GM19463 (cell line): ENCODE data around the gene CNPY1.
A peak's percentile ranks its signal among the peaks of the same experiment; 100 is the strongest.

ENCODE experiments used
- ATAC-seq: cut with Tn5 transposase; IDR thresholded peaks from one replicate; pipeline ENCODE4 v1.9.1; 2021; ENCODE audit warnings: mild to moderate bottlenecking, moderate library complexity; ENCODE audit not compliant: unreplicated experiment

Gene CNPY1

DNA sequence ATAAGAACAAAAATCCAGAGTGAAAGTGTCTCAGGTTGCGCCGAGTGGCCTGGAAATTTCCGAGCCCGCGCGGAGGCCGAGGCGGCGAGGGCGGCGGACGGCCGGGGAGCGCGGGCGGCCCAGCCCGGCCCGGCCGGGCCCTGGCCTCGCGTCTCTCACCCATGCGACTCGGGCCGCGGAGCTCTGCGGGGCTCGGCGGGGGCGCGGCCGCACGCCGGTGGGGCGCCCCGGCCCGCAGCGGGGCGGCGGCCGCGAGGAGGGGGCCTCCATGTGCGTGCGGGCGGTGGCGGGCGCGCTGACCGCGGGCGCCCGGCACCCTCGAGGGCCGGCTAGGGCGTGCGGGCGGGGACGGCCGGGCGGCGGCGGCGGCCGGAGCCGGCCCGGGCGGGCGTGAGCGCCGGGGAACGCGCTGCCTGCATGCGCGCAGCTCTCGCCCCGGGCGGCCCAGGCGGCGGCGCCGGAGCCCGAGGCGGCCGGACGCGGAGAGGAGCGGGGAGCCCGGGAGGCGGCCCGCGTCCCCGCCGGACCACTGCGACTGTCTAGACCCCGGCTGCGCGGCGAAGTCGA lies 88.7 kb downstream of the CNPY1 start:
- ATAC-seq, result peak; percentile 12

DNA sequence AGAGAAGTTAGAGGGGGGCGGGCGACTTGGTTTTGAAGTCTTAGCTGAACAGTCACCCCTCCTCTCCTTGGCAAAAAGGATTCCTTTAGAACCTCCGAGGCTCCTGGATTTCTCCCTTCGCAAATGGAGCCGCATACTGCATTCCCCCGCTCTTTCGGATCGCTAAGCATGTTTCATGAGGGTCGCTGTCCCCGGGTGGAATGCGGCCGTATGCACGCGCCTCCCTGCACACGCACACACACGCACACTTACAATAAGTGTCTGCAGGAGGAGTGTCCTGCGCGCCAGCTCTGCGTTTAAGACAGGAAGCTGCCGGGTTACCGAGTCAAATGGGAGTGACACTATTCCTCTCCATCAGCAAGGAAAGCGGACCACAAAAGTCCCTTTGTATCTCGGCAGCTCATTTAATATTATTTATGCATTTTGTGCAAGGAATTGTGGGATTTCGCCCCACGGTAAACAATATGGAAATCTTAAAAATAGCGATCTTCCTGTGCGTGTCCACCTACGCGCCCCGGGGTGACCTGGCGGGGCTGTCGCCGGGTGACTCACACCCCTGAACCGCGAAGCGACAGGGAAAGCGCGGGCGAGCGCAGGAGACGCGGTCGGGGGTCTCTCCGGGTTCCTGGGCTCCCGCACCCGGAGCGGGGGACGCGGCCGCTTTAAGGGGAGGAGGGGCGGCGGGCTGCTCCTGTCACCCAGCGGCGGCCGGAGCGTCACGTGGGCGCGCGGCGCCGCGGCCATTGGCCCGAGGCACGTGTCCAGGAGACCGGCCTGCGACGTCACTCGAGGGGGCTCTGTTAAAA lies 89.4 kb downstream of the CNPY1 start:
- ATAC-seq, result peak; percentile 67

DNA sequence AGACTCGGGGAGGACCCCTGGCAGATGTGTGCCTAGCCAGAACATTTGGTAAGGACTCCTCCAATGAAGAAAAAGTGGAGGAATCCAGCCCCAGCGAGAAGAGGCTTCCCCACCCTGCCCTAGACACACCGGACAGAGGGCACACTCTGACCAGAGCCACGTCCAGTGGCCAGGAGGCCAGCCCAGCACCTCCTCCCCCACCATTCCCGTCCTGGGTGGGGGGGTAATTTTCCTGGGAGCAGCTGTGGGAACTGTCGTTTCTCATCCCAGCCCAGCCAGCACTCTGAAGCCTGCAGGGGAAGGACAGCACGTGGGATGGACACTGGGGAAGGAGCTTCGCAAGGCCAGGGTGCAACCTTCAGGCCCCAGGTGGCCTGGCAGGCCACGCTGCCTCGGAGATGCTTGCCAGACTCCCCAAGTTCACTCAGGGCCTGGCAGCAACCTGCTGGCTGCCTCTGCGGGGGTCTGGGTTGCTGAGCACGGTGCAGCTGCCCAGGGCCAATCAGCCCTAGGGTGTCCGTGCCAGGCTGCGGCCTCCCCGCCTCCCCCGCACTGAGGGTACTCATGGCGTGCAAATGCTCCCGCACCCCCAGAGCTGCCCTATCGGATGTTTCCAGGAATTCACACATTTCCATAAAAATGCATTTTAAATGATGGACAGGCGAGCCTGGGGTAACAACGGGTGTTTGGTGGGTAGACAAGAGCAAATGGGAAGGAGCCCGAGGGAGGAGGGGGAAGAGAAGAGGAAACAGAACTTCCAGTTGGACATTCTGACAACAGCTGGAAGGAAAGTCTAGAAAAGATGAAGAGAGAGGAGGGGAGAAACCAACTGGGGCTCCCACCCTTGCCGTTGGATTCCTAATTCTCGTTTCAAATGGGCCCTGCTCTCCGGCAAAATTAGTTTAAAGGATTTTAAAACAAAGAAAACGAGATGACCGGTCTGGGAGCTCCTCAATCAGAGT lies 90.3 kb downstream of the CNPY1 start:
- no peak for ATAC-seq

DNA sequence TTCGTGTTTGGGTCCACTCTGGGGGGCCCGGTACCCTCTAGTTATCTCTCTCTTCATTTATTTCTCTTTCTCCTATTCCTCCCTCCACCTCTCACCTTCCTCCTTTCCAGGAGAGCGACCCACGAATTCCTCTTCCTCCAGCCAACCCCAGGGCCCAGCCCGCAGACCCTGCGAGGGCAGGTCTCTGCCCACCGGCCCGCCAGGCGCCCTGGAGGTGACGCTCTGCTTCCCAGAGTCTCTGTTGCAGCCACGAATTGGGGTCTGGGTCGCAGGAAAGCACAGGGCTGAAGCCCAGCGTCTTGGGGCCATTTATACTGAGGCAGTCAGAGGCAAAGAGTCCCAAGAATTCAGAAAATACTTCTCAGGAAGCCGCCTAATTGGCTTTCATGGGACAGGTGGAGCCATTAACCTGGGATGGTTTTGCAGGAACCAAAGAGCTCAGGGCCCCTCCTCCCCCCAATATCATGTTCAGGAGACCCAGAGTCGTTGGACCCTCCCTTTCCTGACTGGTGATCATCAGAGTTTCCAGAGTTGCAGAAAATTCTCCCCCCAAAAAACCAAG lies 91.1 kb downstream of the CNPY1 start:
- no peak for ATAC-seq

DNA sequence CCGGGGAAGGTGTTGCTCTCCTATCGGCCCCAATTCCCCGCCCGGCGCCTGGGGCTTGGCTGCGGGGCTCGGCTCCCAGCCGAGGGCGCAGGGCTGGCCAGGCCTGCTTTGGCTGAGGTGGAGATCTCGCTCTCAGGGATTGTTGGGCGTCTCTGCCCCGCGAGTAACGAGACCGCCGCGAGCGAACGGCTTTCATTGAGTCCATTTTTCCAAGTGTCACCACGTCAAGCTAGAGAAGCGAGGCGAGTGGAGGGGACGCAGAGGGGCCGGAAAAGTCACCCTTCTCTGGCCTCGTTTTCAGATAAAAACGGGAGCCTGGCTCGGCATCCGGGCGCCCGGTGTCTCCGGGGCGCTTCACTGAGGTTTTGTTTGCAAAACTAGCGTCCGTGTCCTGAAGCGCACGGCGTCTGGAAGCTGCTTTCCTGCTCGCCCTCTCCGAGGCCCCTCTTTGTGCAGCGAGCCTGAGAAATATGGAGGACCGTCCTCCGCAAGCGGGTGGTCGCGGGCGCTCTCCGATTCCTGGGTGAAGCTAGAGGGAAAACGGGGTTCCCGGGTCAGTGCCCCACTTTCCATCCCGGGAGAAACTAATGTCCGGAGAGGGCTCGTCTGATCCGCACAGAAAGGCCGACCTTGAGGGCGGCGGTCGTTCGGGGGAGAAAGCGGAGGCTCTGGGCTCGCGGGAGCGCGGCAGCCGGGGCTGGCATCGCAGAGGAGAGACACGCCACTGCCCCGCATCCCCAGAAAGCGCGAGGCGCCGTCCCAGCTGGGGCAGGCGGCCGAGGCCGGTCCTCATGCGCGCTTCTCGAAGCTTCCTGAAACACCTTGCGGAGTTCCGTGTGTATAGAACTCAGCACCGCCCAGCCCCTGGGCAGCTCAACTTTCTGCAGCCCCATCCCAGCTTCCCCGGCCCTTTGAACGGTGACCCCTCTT lies 91.9 kb downstream of the CNPY1 start:
- ATAC-seq, result no peak

DNA sequence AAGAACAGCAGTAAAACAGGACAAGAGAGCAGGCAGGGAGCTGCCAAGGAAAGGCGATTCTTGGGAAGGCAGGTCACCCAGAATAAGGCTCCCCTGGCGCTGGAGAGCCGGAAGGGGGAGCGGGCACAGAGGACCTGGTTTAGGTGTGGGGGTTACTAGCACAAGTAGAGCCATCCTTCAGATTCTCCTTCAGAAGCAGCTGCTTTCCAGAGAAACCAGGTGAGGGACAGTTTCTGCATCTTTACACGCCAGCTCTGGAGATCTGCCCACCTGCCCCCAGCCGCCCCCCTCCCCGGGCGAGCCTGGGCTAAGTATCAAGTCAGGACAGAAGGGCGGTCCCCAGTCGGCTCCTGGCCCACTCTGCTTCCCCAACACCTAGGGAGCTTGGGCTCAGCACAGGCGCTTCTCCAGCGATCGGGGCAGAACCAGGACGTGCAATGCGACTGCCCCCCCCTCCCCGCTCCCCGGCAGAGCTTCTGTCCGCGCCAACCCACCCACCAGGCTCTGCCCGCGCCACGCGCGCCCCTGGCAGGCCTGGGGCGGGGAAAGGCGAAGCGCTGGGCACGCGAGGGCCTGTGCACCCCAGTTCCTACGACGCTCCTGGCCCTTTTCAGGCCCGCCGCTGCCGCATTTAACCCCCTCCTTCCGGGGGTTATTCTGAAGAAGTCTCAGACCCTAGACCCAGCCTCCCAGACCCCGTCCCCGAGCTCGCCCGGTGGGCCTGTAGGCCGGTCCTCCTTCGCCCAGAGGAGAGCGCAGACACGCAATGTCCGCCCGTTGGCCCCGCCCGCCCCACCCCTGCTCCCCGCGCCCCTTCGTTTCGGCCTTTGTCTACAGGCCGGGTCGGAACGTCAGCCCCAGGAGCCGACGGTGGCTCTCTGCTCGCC lies 92.8 kb downstream of the CNPY1 start:
- no peak for ATAC-seq

DNA sequence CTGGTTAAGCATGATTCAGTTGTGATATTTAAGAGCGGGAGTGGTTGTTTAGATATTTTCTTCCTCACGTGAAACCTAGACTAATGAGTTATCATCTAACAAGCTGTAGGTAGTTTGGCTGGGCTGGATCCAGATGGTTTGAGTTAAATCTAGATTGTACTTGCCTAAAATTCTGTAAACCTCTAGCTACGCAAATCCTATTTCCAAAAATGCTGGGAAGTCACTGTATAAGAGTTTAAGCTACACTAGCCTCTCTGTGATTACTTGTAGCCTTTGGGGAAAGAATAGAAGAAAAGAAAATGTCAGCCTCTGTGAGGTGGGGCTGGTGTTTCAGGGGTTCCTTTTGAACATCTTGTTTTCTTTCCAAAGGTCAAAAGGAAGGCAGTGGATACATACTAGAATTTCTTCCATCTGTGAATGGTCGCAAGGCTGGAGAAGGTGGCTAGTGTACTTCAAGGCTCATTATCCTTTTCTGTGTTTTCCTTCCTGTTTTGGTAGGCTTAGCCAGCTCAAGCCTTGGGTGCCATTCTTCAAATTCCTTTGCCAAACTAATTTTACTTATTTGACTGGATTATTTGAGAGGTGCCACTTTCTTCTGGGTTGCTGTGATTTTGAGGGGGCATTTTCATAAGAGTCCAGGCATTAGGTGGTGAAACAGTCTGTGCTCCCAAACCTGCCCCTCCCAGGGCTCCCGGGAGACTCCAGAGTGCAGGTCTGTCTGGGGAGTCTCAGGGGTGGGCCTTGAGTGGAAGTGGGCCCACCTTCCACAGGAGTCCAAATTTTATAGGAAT lies 93.7 kb downstream of the CNPY1 start:
- no peak for ATAC-seq

DNA sequence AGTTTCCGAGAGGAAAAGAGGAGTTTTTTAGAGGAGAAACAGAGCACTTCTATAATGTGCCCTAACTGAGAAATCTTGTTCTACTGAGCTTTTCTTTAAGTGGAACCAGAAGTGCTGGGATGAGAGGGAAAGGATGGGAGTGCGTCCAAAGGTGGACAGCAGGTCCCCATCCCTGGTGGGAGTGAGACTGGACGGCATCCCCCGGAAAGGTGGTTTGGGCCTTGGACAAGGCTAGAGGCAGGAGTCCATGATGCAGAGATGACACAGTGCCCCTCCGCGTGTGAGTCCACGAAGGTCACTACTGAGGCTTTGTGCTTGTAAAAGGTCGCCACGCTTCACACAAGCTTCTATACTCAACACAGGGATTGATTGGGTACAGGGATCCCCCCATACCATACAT lies 94.5 kb downstream of the CNPY1 start:
- no peak for ATAC-seq
